Measurements from ENCODE around the gene PAIP1. TPM values are rescaled to one million over a fixed set of nuclear protein-coding genes. Genes with fewer than 3 reads are reported as not detected.

PAIP1 gene
- total and polyA plus RNA-seq, 2 donors (not counting 3 experiments of a cell fraction or from before 2014, with no cell fraction given): 69.1 to 90.1 TPM

- TF ChIP-seq POLR2A (IDR thresholded peaks at IDR 0.05; ENCODE audit: low read depth, low read length) (no peak), GATA2 (IDR thresholded peaks at IDR 0.05; ENCODE audit: insufficient read depth, insufficient read length, low read depth, low read length) (no peak), MYC (IDR thresholded peaks at IDR 0.05; ENCODE audit: low read depth, low read length) (no peak), JUN (IDR thresholded peaks at IDR 0.05; ENCODE audit: borderline replicate concordance, insufficient read depth, insufficient read length, low read depth) (no peak)
- DNase-seq (ENCODE audit: low read depth, low spot score) (no peak), FAIRE-seq (no peak)
- Histone ChIP-seq H3K9me1 (replicated peaks; ENCODE audit: control insufficient read depth, extremely low read depth, insufficient read depth, low read length) (no peaks in the 10 kb centered on the region), H3K79me2 (ENCODE audit: control insufficient read depth, insufficient read depth, low read length) (peaks cover 3% of the 10 kb centered on the region), H3K4me2 (ENCODE audit: insufficient read depth, low read length) (no peak overlapping the region), H3K9ac (replicated peaks; ENCODE audit: extremely low read depth, insufficient read depth, low read length) (no peak overlapping the region), H2AFZ (ENCODE audit: low read depth, low read length) (no peak overlapping the region), H3K4me1 (ENCODE audit: control insufficient read depth, extremely low read depth, insufficient read depth, low read length) (no peaks in the 10 kb centered on the region), H3K9me3 (replicated peaks; ENCODE audit: control insufficient read depth, insufficient read depth, low read length) (no peaks in the 10 kb centered on the region), H4K20me1 (replicated peaks; ENCODE audit: control insufficient read depth, extremely low read depth, insufficient read depth, low read length) (no peaks in the 10 kb centered on the region), H3K27me3 (ENCODE audit: control insufficient read depth in 2 of 2, insufficient read depth in 2 of 2, low read length in 2 of 2) (no peaks in the 10 kb centered on the region), H3K4me3 (replicated peaks in 1 of 3; ENCODE audit: insufficient read depth in 1 of 3, low read depth in 1 of 3, low read length in 3 of 3) (no peak overlapping the region), H3K36me3 (ENCODE audit: control insufficient read depth in 2 of 2, extremely low read depth in 1 of 2, insufficient read depth in 2 of 2, low read length in 2 of 2) (peaks cover 14 to 35% of the 10 kb centered on the region in 2 experiments), H3K27ac (ENCODE audit: insufficient read depth, low read depth, low read length) (no peak overlapping the region)
- POLR2A ChIA-PET: no interaction called here
- CTCF ChIA-PET: interaction anchor here (1.2 kb wide), 1 partner anchor 33 kb away, joined by 3 read pairs; no protein-coding TSS in a partner anchor
- no TSS peak for BruUV-seq (replicated peaks)
- intact Hi-C loops (cut with micrococcal nuclease) (no loop called here), dilution Hi-C loops (cut with MboI; ENCODE audit: extremely low pct_ligation_motif_present, low sequenced_read_pairs) (no loop called here)
Measured at GRCh38 chr5:43536972-43537371, 19.9 kb downstream of the PAIP1 start.

- H3K4me3 ChIP-seq (replicated peaks in 1 of 3; ENCODE audit: insufficient read depth in 1 of 3, low read depth in 1 of 3, low read length in 3 of 3): no peak overlapping the region
- H3K79me2 ChIP-seq (ENCODE audit: control insufficient read depth, insufficient read depth, low read length): no peaks in the 10 kb centered on the region
- H3K4me2 ChIP-seq (ENCODE audit: insufficient read depth, low read length): no peak overlapping the region
- DNase-seq (ENCODE audit: low read depth, low spot score) (no peak), FAIRE-seq (no peak)
- no peaks in the 10 kb centered on the region for H4K20me1 ChIP-seq (replicated peaks; ENCODE audit: control insufficient read depth, extremely low read depth, insufficient read depth, low read length)
- no peak overlapping the region for H2AFZ ChIP-seq (ENCODE audit: low read depth, low read length)
- no peak overlapping the region for H3K9ac ChIP-seq (replicated peaks; ENCODE audit: extremely low read depth, insufficient read depth, low read length)
- no peaks in the 10 kb centered on the region for H3K4me1 ChIP-seq (ENCODE audit: control insufficient read depth, extremely low read depth, insufficient read depth, low read length)
- ChIA-PET POLR2A (no interaction called here), CTCF (interaction anchor here (1.0 to 1.1 kb wide), 2 partner anchors 11 to 14 kb away, joined by 3 to 4 read pairs; no protein-coding TSS in a partner anchor)
- no TSS peak for BruUV-seq (replicated peaks)
- H3K27me3 ChIP-seq (ENCODE audit: control insufficient read depth in 2 of 2, insufficient read depth in 2 of 2, low read length in 2 of 2): no peaks in the 10 kb centered on the region
- H3K9me3 ChIP-seq (replicated peaks; ENCODE audit: control insufficient read depth, insufficient read depth, low read length): no peaks in the 10 kb centered on the region
- no peaks in the 10 kb centered on the region for H3K9me1 ChIP-seq (replicated peaks; ENCODE audit: control insufficient read depth, extremely low read depth, insufficient read depth, low read length)
- H3K36me3 ChIP-seq (ENCODE audit: control insufficient read depth in 2 of 2, extremely low read depth in 1 of 2, insufficient read depth in 2 of 2, low read length in 2 of 2): peaks cover 17 to 34% of the 10 kb centered on the region in 2 experiments
- dilution Hi-C loops (cut with MboI; ENCODE audit: extremely low pct_ligation_motif_present, low sequenced_read_pairs) (no loop called here), intact Hi-C loops (cut with micrococcal nuclease) (no loop called here)
- TF ChIP-seq POLR2AphosphoS5 (IDR thresholded peaks at IDR 0.05; ENCODE audit: insufficient read depth, low read depth, low read length): no peak
- H3K27ac ChIP-seq (ENCODE audit: insufficient read depth, low read depth, low read length): no peak overlapping the region
Measured at GRCh38 chr5:43533646-43534045, 23.2 kb downstream of the PAIP1 start.
